Panc1 (cell line): ENCODE measurements around the gene CRKL. TPM values are rescaled to one million over a fixed set of nuclear protein-coding genes. Genes with fewer than 3 reads are reported as not detected.

ENCODE experiments used
- ATAC-seq: fragments of 200-7000 bp; cut with Tn5 transposase; 2 replicates; pipeline ENCODE4 v1.9.1; 2020; ENCODE audit warnings: mild to moderate bottlenecking, moderate library complexity
- BruUV-seq: library from RNA; stranded (reverse); fragments of 400-500 nt; replicated peaks from 2 replicates; lab custom pipeline; 2021; lab: Mats Ljungman, UMichigan
- CTCF ChIA-PET: fragments of 300-600 bp; sonication (Branson Sonifier 250); formaldehyde crosslinking; loops from one replicate; lab custom pipeline; 2022; ENCODE audit warnings: antibody characterized with exemption; lab: Charles Lee
- POLR2A ChIA-PET: fragments of 300-600 bp; sonication (Branson Sonifier 250); formaldehyde crosslinking; loops from one replicate; lab custom pipeline; 2022; ENCODE audit warnings: antibody characterized with exemption; lab: Charles Lee
- DNase-seq: peaks from one replicate; pipeline ENCODE4 v3.0.0-alpha.2; 2010; ENCODE audit warnings: low read depth, low spot score
- H3K27ac ChIP-seq: 2 replicates; pipeline ENCODE4 v1.5.1; 2011; ENCODE audit warnings: mild to moderate bottlenecking, low read length, inconsistent platforms
- H3K27me3 ChIP-seq: fragments of 200-500 bp; sonication (Bioruptor generic); 2 replicates; pipeline ENCODE4 v1.6.0; 2014; ENCODE audit warnings: low read length, inconsistent platforms; ENCODE audit not compliant: control insufficient read depth, insufficient read depth
- H3K36me3 ChIP-seq: fragments of 200-500 bp; sonication (Bioruptor generic); 2 replicates; pipeline ENCODE4 v1.5.1; 2014; ENCODE audit warnings: inconsistent platforms, mild to moderate bottlenecking, low read length, moderate library complexity; ENCODE audit not compliant: control insufficient read depth, insufficient read depth
- H3K4me1 ChIP-seq: 2 replicates; pipeline ENCODE4 v1.5.1; 2011; ENCODE audit warnings: inconsistent platforms, mild to moderate bottlenecking, low read length, moderate library complexity; ENCODE audit not compliant: control insufficient read depth, insufficient read depth
- H3K4me3 ChIP-seq, 2 experiments: 2 replicates each; pipeline ENCODE4 v1.5.1; 2011 to 2012; ENCODE audit warnings: low read depth in 2 of 2, low read length in 2 of 2, mild to moderate bottlenecking in 2 of 2, inconsistent platforms in 1 of 2, moderate library complexity in 1 of 2
- H3K9me3 ChIP-seq: fragments of 200-500 bp; sonication (Bioruptor generic); 2 replicates; pipeline ENCODE4 v1.5.1; 2014; ENCODE audit warnings: low read depth, mild to moderate bottlenecking, inconsistent platforms, low read length, moderate library complexity; ENCODE audit not compliant: control insufficient read depth, insufficient read depth
- CTCF ChIP-seq: fragments of 450-650 bp; IDR thresholded peaks from 2 replicates; pipeline ENCODE4 v1.5.1; 2017; ENCODE audit warnings: mild to moderate bottlenecking
- POLR2AphosphoS5 ChIP-seq: IDR thresholded peaks from 2 replicates; pipeline ENCODE4 v1.6.1; 2012; ENCODE audit warnings: mild to moderate bottlenecking, low read depth, low read length, moderate library complexity
- REST ChIP-seq, 2 experiments: IDR thresholded peaks; 2 replicates each; pipeline ENCODE4 v1.6.1; 2011 to 2012; ENCODE audit warnings: low read depth in 2 of 2, control low read depth in 1 of 2, low read length in 1 of 2, mild to moderate bottlenecking in 1 of 2, moderate library complexity in 1 of 2; ENCODE audit not compliant: insufficient read depth in 1 of 2
- SIN3A ChIP-seq: IDR thresholded peaks from 2 replicates; pipeline ENCODE4 v1.6.1; 2012; ENCODE audit warnings: low read depth, mild to moderate bottlenecking, low read length, moderate library complexity, borderline replicate concordance; ENCODE audit not compliant: insufficient read depth
- TCF7L2 ChIP-seq: IDR thresholded peaks from 2 replicates; pipeline ENCODE4 v1.6.1; 2011; ENCODE audit warnings: mild to moderate bottlenecking, low read depth, low read length, inconsistent platforms
- in situ Hi-C: cut with HindIII; loops from 2 replicates; pipeline ENCODE4 v1.10.0; 2016; ENCODE audit warnings: low sequenced_read_pairs, low pct_unique_long_range_greater_than_20kb
- intact Hi-C: fragments of 100-400 bp; cut with micrococcal nuclease; formaldehyde crosslinking; loops from one replicate; pipeline ENCODE4 v1.10.0; 2022; ENCODE audit not compliant: unreplicated experiment
- total RNA-seq: library from RNA; stranded (reverse); gene quantifications from one replicate; pipeline ENCODE4 v1.2.1, GENCODE V29; 2021; ENCODE audit not compliant: unreplicated experiment

Gene CRKL
- total RNA-seq, 1 experiment from 2014 or later: 59.4 TPM

DNA sequence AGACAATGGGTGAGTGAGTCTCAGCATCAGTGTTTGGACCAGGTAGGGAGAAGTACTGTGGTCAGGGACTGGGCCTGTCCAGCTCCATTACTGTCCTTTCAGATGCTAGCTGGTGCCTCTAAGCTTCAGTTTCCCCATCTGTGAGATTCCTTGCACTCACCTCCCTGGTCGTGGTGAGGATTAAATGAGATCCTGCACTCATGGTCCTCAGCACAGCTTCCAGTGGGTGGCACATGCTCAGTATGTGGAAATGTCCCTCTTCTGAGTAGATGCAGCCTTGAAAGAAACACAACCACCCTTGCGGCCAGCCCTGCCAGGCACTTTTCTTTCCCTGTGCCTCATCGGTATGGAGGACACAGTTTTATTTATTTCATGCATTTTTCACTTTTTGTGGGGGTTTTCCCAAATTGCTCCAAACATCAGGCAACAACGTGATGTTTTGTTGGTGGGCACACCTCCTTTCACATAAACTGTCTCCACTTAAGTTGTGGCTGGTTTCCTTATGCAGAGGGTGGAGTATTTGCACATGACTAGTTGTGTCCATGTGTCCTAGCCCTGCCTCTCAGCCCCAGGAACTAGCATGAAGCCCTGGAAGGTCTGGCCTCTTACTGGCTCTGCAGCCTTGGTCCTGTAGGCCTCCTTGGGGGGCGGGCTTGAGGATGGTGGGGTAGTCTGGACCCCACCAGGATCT, 66.0 kb downstream of the CRKL start:
- Histone ChIP-seq H3K4me3 (peak overlapping the region; percentile 68 to 80), H3K27me3 (no peaks in the 10 kb centered on the region), H3K27ac (peak overlapping the region; percentile 87), H3K9me3 (no peaks in the 10 kb centered on the region), H3K4me1 (0 out of 2 replicates have a peak, but pooled peaks cover 3% of the 10 kb centered on the region), H3K36me3 (no peaks in the 10 kb centered on the region; the same call in 1 of the 2 replicates)
- intact Hi-C loops (no loop called here), in situ Hi-C loops (no loop called here)
- DNase-seq (no peak), ATAC-seq (no peak)
- TF ChIP-seq REST (IDR thresholded peaks at IDR 0.05; ENCODE audit: insufficient read depth in 1 of 2, low read depth in 2 of 2, low read length in 1 of 2) (no peak), POLR2AphosphoS5 (no peak), TCF7L2 (no peak), SIN3A (no peak), CTCF (no peak)
- no TSS peak for BruUV-seq
- CTCF ChIA-PET: no interaction called here
- POLR2A ChIA-PET: no interaction called here

DNA sequence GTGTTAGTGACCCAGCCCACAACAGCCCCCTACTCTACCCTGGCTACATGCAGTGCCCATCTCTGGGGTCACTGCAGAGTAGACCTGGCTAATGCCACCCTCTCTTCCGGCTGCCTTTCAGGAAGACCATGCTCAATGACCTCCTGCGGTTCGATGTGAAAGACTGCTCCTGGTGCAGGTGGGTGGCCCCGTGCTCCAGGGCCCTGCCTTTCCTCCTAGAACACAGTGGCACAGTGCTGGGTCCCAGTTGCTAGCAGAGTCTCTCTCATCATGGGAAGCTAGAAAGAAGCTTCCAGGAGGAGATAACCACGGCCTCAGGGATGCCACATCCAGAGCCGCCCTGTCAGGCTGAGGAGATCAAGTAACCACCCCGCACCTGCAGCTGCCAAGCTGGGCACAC, 68.5 kb downstream of the CRKL start:
- POLR2A ChIA-PET: no interaction called here
- Histone ChIP-seq H3K36me3 (no peaks in the 10 kb centered on the region; the same call in 1 of the 2 replicates), H3K9me3 (no peaks in the 10 kb centered on the region), H3K27me3 (no peaks in the 10 kb centered on the region), H3K4me3 (no peak overlapping the region), H3K27ac (no peak overlapping the region), H3K4me1 (0 out of 2 replicates have a peak, but pooled peaks cover 3% of the 10 kb centered on the region)
- intact Hi-C loops (no loop called here), in situ Hi-C loops (no loop called here)
- ATAC-seq: no peak
- no TSS peak for BruUV-seq
- CTCF ChIA-PET: no interaction called here
- no peak for DNase-seq
- TF ChIP-seq POLR2AphosphoS5 (no peak), SIN3A (no peak), CTCF (no peak), TCF7L2 (no peak), REST (IDR thresholded peaks at IDR 0.05; ENCODE audit: insufficient read depth in 1 of 2, low read depth in 2 of 2, low read length in 1 of 2) (no peak)
